ENCODE data around the gene CMIP.

The CMIP gene

DNA sequence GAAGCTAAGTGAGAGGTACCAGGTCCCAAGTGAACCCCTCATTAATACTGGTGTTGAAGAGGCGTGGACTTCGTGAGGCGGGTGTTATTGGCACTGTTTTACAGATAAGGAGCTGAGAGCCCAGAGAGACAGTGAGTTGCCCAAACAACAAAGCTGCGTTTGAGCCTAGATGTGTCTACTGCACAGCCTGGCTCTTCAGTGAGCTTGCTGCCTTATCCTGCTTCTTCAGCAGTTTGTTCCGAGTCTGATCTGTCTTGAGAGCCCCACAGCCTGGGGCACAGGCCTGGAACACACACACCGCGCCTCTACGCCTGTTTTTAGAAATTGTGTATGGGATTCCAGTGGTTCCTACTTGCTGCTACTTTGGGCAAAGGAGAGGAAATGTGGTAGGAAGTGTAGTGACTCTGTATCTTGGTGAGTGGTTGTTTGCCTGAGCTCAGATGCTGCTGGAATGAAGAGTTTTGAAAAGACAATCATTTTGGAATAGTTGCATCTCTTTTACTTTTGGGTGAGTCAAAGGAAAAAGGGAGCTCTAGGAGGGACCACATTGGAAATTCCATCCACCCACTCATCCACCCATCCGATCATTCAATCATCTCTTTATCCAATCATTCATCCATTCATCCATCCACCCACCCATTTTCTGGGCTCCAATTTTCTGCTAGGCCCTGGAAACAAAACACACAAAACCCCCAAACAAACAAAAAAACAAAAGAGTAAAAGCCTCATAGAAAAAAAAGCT is 312.2 kb downstream of the CMIP start:
- H3K9me3 Mint-ChIP-seq: no peaks in the 10 kb centered on the region
- no peaks in the 10 kb centered on the region for H3K36me3 Mint-ChIP-seq
- no peak overlapping the region for H3K4me3 Mint-ChIP-seq
- CTCF ChIA-PET: interaction anchor here (0.9 to 1.3 kb wide), 3 partner anchors 116 to 133 kb away, joined by 4 read pairs; no protein-coding TSS in a partner anchor
- no peak overlapping the region for H3K27ac Mint-ChIP-seq
- H3K4me1 Mint-ChIP-seq: peaks cover 9% of the 10 kb centered on the region
- peaks cover 16% of the 10 kb centered on the region for H3K27me3 Mint-ChIP-seq
- DNase-seq: no peak

DNA sequence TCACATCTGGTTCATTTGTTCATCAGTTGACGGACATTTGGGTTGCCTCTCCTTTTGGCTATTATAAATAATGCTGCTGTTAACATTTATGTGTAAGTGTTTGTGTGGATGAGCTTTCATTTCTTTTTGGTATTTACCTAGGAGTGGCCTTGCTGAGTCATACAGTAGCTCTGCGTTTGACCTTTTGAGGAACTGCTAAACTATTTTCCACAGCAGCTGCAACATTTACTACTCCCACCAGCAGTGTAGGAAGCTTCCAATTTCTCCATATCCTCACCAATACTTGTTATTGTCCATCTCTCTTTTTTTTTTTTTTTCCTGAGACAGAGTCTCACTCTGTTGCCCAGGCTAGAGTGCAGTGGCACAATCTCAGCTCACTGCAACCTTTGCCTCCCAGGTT is 313.8 kb downstream of the CMIP start:
- DNase-seq: no peak
- Mint-ChIP-seq H3K27ac (peak overlapping the region; percentile 4), H3K9me3 (no peaks in the 10 kb centered on the region), H3K36me3 (no peaks in the 10 kb centered on the region), H3K27me3 (peaks cover 18% of the 10 kb centered on the region), H3K4me3 (no peak overlapping the region), H3K4me1 (peaks cover 6% of the 10 kb centered on the region)
- CTCF ChIA-PET: no interaction called here
